ENCODE results near the gene SRBD1.

- no peak for TF ChIP-seq POLR2A (IDR thresholded peaks at IDR 0.05; ENCODE audit: low read depth, low read length)
- TF ChIP-seq POLR2AphosphoS5 (IDR thresholded peaks at IDR 0.05; ENCODE audit: low read depth, low read length), result no peak
- peak; percentile 46 for TF ChIP-seq SPI1 (IDR thresholded peaks at IDR 0.05; ENCODE audit: low read depth, low read length)
- TF ChIP-seq TAF1 (IDR thresholded peaks at IDR 0.05; ENCODE audit: low read depth, low read length), result no peak
- no peak for TF ChIP-seq PAX5 (IDR thresholded peaks at IDR 0.05; ENCODE audit: insufficient read depth, low read length, severe bottlenecking)
Observed at GRCh38 chr2:45458909-45459563, 152.0 kb downstream of the SRBD1 start.
